Transverse colon (tissue), 4 donors: Measurements from ENCODE around the gene KCNK10.

Experiments
- EP300 ChIP-seq: sonication (generic); formaldehyde crosslinking; IDR thresholded peaks from one replicate; pipeline ENCODE4 v1.6.1; 2017; ENCODE audit warnings: antibody characterized with exemption, low read depth
- POLR2A ChIP-seq: fragments of 450-650 bp; IDR thresholded peaks from one replicate; pipeline ENCODE4 v1.6.1; 2016; ENCODE audit warnings: antibody characterized with exemption, mild to moderate bottlenecking, moderate library complexity
- POLR2AphosphoS5 ChIP-seq, 3 donors: sonication (generic); formaldehyde crosslinking; IDR thresholded peaks; one replicate each; pipeline ENCODE4 v1.6.1; 2016; ENCODE audit warnings: antibody characterized with exemption in 3 of 3
- TF ChIP-seq, protein P1 (sequence below), 5 experiments: fragments of 200-600 bp in 3 of 5; fragments of 450-650 bp in 2 of 5; sonication (generic) in 3 of 5; IDR thresholded peaks; 1 replicate in 2 of 5; 2 replicates in 3 of 5; pipeline ENCODE4 v1.5.1; 2016 to 2017; ENCODE audit warnings: antibody characterized with exemption in 5 of 5, inconsistent platforms in 3 of 5, mild to moderate bottlenecking in 2 of 5, moderate library complexity in 1 of 5

DNA sequence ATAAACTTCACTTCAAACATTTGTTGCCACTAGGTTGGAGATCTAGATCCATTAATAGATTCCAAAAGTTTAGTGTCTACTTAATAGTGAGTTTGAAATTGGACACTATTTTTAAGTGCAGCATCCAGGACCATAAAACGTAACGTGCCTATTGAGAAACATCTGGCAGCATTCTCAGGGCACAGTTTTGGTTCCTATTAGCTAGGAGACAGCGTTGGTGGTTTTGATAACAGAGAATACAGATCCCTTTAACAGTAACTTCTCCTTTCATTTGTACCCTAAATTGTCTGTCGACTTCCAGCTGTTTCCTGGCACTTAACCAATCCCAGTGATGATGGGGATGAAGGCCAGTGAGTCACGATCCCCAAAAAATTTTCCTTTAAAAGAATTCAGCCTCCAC, 25.8 kb downstream of the KCNK10 start:
- TF ChIP-seq, protein P1, sequence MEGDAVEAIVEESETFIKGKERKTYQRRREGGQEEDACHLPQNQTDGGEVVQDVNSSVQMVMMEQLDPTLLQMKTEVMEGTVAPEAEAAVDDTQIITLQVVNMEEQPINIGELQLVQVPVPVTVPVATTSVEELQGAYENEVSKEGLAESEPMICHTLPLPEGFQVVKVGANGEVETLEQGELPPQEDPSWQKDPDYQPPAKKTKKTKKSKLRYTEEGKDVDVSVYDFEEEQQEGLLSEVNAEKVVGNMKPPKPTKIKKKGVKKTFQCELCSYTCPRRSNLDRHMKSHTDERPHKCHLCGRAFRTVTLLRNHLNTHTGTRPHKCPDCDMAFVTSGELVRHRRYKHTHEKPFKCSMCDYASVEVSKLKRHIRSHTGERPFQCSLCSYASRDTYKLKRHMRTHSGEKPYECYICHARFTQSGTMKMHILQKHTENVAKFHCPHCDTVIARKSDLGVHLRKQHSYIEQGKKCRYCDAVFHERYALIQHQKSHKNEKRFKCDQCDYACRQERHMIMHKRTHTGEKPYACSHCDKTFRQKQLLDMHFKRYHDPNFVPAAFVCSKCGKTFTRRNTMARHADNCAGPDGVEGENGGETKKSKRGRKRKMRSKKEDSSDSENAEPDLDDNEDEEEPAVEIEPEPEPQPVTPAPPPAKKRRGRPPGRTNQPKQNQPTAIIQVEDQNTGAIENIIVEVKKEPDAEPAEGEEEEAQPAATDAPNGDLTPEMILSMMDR (IDR thresholded peaks at IDR 0.05) = no peak
- TF ChIP-seq POLR2A = no peak
- no peak for TF ChIP-seq EP300
- no peak for TF ChIP-seq POLR2AphosphoS5 (IDR thresholded peaks at IDR 0.05)
